GM12878 (cell line): Measurements from ENCODE around the gene IRGC.

Source experiments
- BACH1 ChIP-seq: fragments of 450-650 bp; IDR thresholded peaks from 2 replicates; pipeline ENCODE4 v1.6.1; 2017; ENCODE audit warnings: mild to moderate bottlenecking, borderline replicate concordance
- HDGF ChIP-seq: fragments of 450-650 bp; IDR thresholded peaks from 2 replicates; pipeline ENCODE4 v1.6.1; 2016; ENCODE audit warnings: antibody characterized with exemption
- KDM1A ChIP-seq: fragments of 200-600 bp; sonication (generic); IDR thresholded peaks from 2 replicates; pipeline ENCODE4 v1.6.1; 2016; ENCODE audit warnings: borderline replicate concordance
- POLR2A ChIP-seq: IDR thresholded peaks from 2 replicates; pipeline ENCODE4 v1.6.1; 2011; ENCODE audit warnings: low read depth, mild to moderate bottlenecking, low read length
- POLR2AphosphoS5 ChIP-seq: IDR thresholded peaks from 2 replicates; pipeline ENCODE4 v1.6.1; 2011; ENCODE audit warnings: mild to moderate bottlenecking, low read length, inconsistent platforms
- SMAD5 ChIP-seq: IDR thresholded peaks from 2 replicates; pipeline ENCODE4 v1.6.1; 2016; ENCODE audit warnings: antibody characterized with exemption, low read depth
- SMARCA5 ChIP-seq: fragments of 450-650 bp; IDR thresholded peaks from 2 replicates; pipeline ENCODE4 v1.6.1; 2017; ENCODE audit warnings: mild to moderate bottlenecking
- TARDBP ChIP-seq: IDR thresholded peaks from 2 replicates; pipeline ENCODE4 v1.6.1; 2016; ENCODE audit warnings: borderline replicate concordance
- ZBED1 ChIP-seq: IDR thresholded peaks from 2 replicates; pipeline ENCODE4 v1.6.1; 2016; ENCODE audit warnings: borderline replicate concordance
- TF ChIP-seq, protein P1 (sequence below): IDR thresholded peaks from 2 replicates; pipeline ENCODE4 v1.6.1; 2012; ENCODE audit warnings: low read depth, low read length, improper control_type of control experiment
- TF ChIP-seq, protein P2 (sequence below), 3 experiments: IDR thresholded peaks in 2 of 3; conservative IDR thresholded peaks in 1 of 3; 2 replicates each; pipeline ENCODE4 v1.5.1; 2011; ENCODE audit warnings: low read depth in 3 of 3, low read length in 3 of 3, mild to moderate bottlenecking in 3 of 3, control low read depth in 2 of 3, moderate library complexity in 2 of 3, inconsistent platforms in 1 of 3, mixed read lengths in 1 of 3; ENCODE audit not compliant: control insufficient read depth in 2 of 3, insufficient read depth in 1 of 3; ENCODE audit errors: extremely low read depth in 1 of 3
- TF ChIP-seq, protein P3 (sequence below): IDR thresholded peaks from 2 replicates; pipeline ENCODE4 v1.6.1; 2012; ENCODE audit warnings: low read depth, low read length, improper control_type of control experiment
- TF ChIP-seq, protein P4 (sequence below): fragments of 450-650 bp; IDR thresholded peaks from 2 replicates; pipeline ENCODE4 v1.6.1; 2016; ENCODE audit warnings: mild to moderate bottlenecking

DNA sequence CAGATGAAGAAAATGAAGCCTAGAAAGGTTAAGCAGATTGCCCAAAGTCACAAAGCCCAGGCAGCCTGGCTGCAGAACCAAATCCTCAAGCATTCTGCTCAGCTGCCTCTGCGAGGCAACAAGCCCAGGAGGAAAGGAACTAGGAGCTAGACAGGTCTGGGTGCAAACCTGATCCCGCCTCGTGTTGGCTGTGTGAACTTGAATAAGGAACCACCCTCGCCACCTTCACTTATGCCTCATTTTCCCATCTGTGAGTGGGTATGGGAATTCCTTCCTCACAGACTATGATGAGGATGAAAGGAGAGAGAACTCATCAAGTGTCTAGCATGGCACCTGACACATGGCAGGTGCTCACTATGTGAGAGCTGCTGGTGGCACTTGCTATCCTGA, 32.3 kb downstream of the IRGC start:
- no peak for TF ChIP-seq BACH1
- TF ChIP-seq HDGF, result no peak
- no peak for TF ChIP-seq SMAD5
- TF ChIP-seq POLR2A, result no peak
- TF ChIP-seq, protein P1, sequence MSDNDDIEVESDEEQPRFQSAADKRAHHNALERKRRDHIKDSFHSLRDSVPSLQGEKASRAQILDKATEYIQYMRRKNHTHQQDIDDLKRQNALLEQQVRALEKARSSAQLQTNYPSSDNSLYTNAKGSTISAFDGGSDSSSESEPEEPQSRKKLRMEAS, result no peak
- no peak for TF ChIP-seq KDM1A
- TF ChIP-seq, protein P2, sequence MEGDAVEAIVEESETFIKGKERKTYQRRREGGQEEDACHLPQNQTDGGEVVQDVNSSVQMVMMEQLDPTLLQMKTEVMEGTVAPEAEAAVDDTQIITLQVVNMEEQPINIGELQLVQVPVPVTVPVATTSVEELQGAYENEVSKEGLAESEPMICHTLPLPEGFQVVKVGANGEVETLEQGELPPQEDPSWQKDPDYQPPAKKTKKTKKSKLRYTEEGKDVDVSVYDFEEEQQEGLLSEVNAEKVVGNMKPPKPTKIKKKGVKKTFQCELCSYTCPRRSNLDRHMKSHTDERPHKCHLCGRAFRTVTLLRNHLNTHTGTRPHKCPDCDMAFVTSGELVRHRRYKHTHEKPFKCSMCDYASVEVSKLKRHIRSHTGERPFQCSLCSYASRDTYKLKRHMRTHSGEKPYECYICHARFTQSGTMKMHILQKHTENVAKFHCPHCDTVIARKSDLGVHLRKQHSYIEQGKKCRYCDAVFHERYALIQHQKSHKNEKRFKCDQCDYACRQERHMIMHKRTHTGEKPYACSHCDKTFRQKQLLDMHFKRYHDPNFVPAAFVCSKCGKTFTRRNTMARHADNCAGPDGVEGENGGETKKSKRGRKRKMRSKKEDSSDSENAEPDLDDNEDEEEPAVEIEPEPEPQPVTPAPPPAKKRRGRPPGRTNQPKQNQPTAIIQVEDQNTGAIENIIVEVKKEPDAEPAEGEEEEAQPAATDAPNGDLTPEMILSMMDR (IDR thresholded peaks at IDR 0.05 in 2 of 3, conservative IDR thresholded peaks at IDR 0.05 in 1 of 3; ENCODE audit: control insufficient read depth in 2 of 3, extremely low read depth in 1 of 3, insufficient read depth in 1 of 3, low read depth in 3 of 3, low read length in 3 of 3), result no peak
- TF ChIP-seq, protein P3, sequence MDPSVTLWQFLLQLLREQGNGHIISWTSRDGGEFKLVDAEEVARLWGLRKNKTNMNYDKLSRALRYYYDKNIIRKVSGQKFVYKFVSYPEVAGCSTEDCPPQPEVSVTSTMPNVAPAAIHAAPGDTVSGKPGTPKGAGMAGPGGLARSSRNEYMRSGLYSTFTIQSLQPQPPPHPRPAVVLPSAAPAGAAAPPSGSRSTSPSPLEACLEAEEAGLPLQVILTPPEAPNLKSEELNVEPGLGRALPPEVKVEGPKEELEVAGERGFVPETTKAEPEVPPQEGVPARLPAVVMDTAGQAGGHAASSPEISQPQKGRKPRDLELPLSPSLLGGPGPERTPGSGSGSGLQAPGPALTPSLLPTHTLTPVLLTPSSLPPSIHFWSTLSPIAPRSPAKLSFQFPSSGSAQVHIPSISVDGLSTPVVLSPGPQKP, result no peak
- TF ChIP-seq ZBED1, result no peak
- no peak for TF ChIP-seq SMARCA5
- no peak for TF ChIP-seq TARDBP
- TF ChIP-seq, protein P4, sequence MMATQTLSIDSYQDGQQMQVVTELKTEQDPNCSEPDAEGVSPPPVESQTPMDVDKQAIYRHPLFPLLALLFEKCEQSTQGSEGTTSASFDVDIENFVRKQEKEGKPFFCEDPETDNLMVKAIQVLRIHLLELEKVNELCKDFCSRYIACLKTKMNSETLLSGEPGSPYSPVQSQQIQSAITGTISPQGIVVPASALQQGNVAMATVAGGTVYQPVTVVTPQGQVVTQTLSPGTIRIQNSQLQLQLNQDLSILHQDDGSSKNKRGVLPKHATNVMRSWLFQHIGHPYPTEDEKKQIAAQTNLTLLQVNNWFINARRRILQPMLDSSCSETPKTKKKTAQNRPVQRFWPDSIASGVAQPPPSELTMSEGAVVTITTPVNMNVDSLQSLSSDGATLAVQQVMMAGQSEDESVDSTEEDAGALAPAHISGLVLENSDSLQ, result no peak
- no peak for TF ChIP-seq POLR2AphosphoS5
